Trophoblast cell (in vitro differentiated cells and primary cell): ENCODE measurements around the gene ACAA1.

Source experiments
- DNase-seq, 2 donors: peaks; one replicate each; pipeline ENCODE4 v3.0.0-alpha.2; 2016
- H2AFZ ChIP-seq: 2 replicates; pipeline ENCODE4 v1.6.1; 2013; ENCODE audit warnings: low read length, moderate library complexity, mild to moderate bottlenecking; ENCODE audit not compliant: insufficient read depth, poor library complexity
- H2AK5ac ChIP-seq: 2 replicates; pipeline ENCODE4 v1.6.1; 2013; ENCODE audit warnings: mild to moderate bottlenecking, low read length
- H2BK120ac ChIP-seq: 2 replicates; pipeline ENCODE4 v1.6.1; 2013; ENCODE audit warnings: low read length, mild to moderate bottlenecking, moderate library complexity; ENCODE audit not compliant: insufficient read depth, poor library complexity
- H2BK12ac ChIP-seq: 2 replicates; pipeline ENCODE4 v1.6.1; 2013; ENCODE audit warnings: mild to moderate bottlenecking, low read length, moderate library complexity
- H2BK5ac ChIP-seq: 2 replicates; pipeline ENCODE4 v1.6.1; 2013; ENCODE audit warnings: low read length, low read depth, moderate library complexity, mild to moderate bottlenecking; ENCODE audit not compliant: poor library complexity
- H3K14ac ChIP-seq: 2 replicates; pipeline ENCODE4 v1.6.1; 2013; ENCODE audit warnings: mild to moderate bottlenecking, low read length
- H3K18ac ChIP-seq: 2 replicates; pipeline ENCODE4 v1.6.1; 2013; ENCODE audit warnings: mild to moderate bottlenecking, low read length
- H3K23ac ChIP-seq: 2 replicates; pipeline ENCODE4 v1.6.1; 2013; ENCODE audit warnings: low read length
- H3K27ac ChIP-seq: 2 replicates; pipeline ENCODE4 v1.5.1; 2013; ENCODE audit warnings: low read depth, mild to moderate bottlenecking, inconsistent platforms, low read length, moderate library complexity
- H3K27me3 ChIP-seq: 2 replicates; pipeline ENCODE4 v1.6.1; 2013; ENCODE audit warnings: inconsistent platforms, mild to moderate bottlenecking, low read length, moderate library complexity; ENCODE audit not compliant: insufficient read depth
- H3K36me3 ChIP-seq, 2 experiments: 1 replicate in 1 of 2; 2 replicates in 1 of 2; pipeline ENCODE4 v1.6.1; 2013; ENCODE audit warnings: low read length in 2 of 2, mild to moderate bottlenecking in 2 of 2, moderate library complexity in 1 of 2; ENCODE audit not compliant: insufficient read depth in 2 of 2, control insufficient read depth in 1 of 2
- H3K4ac ChIP-seq: 2 replicates; pipeline ENCODE4 v1.6.1; 2013; ENCODE audit warnings: low read depth, mild to moderate bottlenecking, low read length, moderate library complexity
- H3K4me1 ChIP-seq, 2 experiments: 1 replicate in 1 of 2; 2 replicates in 1 of 2; pipeline ENCODE4 v1.6.1; 2013; ENCODE audit warnings: low read length in 2 of 2, mild to moderate bottlenecking in 2 of 2, moderate library complexity in 1 of 2; ENCODE audit not compliant: insufficient read depth in 2 of 2, control insufficient read depth in 1 of 2
- H3K4me2 ChIP-seq: 2 replicates; pipeline ENCODE4 v1.6.1; 2013; ENCODE audit warnings: inconsistent platforms, mild to moderate bottlenecking, low read length, moderate library complexity
- H3K4me3 ChIP-seq: 2 replicates; pipeline ENCODE4 v1.5.1; 2013; ENCODE audit warnings: mild to moderate bottlenecking, low read depth, low read length, inconsistent platforms
- H3K79me1 ChIP-seq: one replicate; pipeline ENCODE4 v1.6.1; 2013; ENCODE audit warnings: low read length
- H3K79me2 ChIP-seq: 2 replicates; pipeline ENCODE4 v1.6.1; 2013; ENCODE audit warnings: low read length, mild to moderate bottlenecking; ENCODE audit not compliant: control insufficient read depth, insufficient read depth, poor library complexity
- H3K9ac ChIP-seq: 2 replicates; pipeline ENCODE4 v1.6.1; 2013; ENCODE audit warnings: mild to moderate bottlenecking, low read length
- H3K9me3 ChIP-seq: 2 replicates; pipeline ENCODE4 v1.6.1; 2013; ENCODE audit warnings: low read depth, mild to moderate bottlenecking, control low read depth, inconsistent platforms, low read length; ENCODE audit not compliant: insufficient read depth
- H4K12ac ChIP-seq: 2 replicates; pipeline ENCODE4 v1.6.1; 2013; ENCODE audit warnings: low read depth, mild to moderate bottlenecking, low read length, moderate library complexity
- H4K8ac ChIP-seq: 2 replicates; pipeline ENCODE4 v1.6.1; 2013; ENCODE audit warnings: low read depth, mild to moderate bottlenecking, low read length, moderate library complexity
- H4K91ac ChIP-seq: one replicate; pipeline ENCODE4 v1.6.1; 2013; ENCODE audit warnings: low read depth, mild to moderate bottlenecking, low read length, moderate library complexity
- WGBS: extraction: QIAGEN DNeasy Blood & Tissue Kit; methylation state at CpG from one replicate; pipeline ENCODE4 v1.1.7; 2013; ENCODE audit warnings: missing lambda C conversion rate; ENCODE audit not compliant: insufficient read length, insufficient coverage; ENCODE audit errors: extremely low coverage; 5-methylcytosine and 5-hydroxymethylcytosine counted together

The ACAA1 gene

DNA sequence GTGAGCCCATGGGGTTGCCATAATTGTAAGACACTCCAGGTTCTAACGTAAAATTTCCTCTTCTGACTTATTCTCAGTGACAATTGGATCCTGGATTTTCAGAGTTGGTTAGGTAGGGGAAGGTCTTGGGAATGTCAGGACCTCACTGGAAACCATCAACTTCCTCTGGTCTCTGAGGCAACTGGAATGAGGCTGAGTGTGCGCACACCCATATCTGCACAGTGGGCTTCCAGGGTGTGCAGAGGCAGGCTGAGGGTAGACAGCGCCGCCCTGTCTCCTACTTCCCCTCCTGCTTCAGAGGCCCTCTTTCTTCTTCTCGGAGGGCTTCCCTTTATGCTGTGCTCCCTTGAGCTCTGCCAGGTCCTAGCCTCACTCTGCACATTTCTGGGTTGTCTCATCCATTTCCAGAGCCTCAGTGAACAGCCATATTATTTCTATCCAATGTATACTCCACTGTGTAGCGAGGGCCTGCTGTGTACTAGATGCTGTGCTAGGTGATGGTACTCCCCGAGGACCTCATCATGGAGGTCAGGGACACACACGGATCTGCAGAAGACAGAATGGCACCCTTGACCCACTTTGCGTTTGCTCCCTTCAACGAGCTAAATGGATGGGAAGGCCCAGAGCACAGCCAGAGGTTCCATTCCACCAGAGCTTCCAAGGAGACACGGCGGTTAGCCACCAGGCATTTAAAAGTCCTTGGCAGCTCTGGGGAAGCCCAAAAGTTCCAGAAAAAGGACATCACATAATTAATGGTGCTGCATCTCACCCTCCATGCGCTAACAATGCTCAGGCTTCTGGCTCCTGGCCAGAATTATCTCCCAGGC, 18.3 kb downstream of the ACAA1 start:
- WGBS = no CpG with 5 or more reads among the region's 13 CpGs
- DNase-seq = no peak
- H3K18ac ChIP-seq = no peak overlapping the region

DNA sequence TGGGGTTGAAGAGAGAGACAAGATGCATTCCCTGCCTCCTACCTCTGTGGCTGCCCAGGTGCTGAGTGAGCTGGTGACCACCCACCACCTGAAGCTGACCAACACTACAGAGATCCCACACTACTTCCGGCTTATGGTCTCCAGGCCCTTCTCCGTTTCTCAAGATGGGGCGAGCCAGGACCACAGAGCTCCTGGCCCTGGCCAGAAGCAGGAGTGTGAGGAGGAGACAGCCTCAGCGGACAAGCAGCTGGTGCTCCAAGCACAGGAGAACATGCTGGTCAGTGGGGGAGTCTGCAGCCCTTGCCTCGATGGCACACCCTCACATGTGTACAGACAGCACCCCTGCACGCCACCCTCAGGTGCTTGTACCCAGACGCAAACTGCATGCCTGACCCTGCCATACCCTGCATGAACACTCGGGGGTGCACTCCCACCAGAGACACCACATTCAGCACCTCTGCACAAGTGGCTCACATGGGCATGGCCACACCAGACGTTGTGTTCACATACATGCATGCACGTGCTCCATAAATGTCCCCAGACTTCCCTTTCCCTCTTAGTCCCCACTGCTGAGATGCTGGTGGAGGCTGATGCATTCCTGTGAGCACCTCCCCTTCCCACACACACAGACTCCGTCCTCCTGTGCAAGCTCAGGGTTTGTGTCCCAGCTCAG, 19.0 kb downstream of the ACAA1 start:
- Histone ChIP-seq H3K4ac (no peak overlapping the region), H3K27me3 (no peaks in the 10 kb centered on the region), H3K18ac (no peak overlapping the region), H3K36me3 (peaks cover 25 to 29% of the 10 kb centered on the region in 2 experiments), H4K8ac (no peak overlapping the region), H3K4me3 (peak overlapping the region; percentile 13), H3K9me3 (peaks cover 3% of the 10 kb centered on the region), H2AK5ac (no peak overlapping the region), H3K4me2 (no peak overlapping the region), H3K14ac (no peak overlapping the region), H2BK12ac (no peak overlapping the region), H2BK120ac (no peak overlapping the region), H2BK5ac (no peak overlapping the region), H4K91ac (no peak overlapping the region), H4K12ac (no peak overlapping the region), H3K27ac (no peak overlapping the region), H3K4me1 (no peaks in the 10 kb centered on the region), H2AFZ (no peak overlapping the region), H3K79me1 (no peaks in the 10 kb centered on the region), H3K23ac (no peak overlapping the region), H3K9ac (no peak overlapping the region), H3K79me2 (no peaks in the 10 kb centered on the region)
- DNase-seq = peak; percentile 61 to 64
- WGBS = no CpG with 5 or more reads among the region's 11 CpGs

More for the DNA sequence above, 18.3 kb downstream of the ACAA1 start:
- Histone ChIP-seq H3K27ac (no peak overlapping the region), H2BK12ac (no peak overlapping the region), H3K23ac (no peak overlapping the region), H2AFZ (no peak overlapping the region), H3K4me3 (no peak overlapping the region), H3K9me3 (peaks cover 3% of the 10 kb centered on the region), H4K91ac (no peak overlapping the region), H3K27me3 (no peaks in the 10 kb centered on the region), H3K9ac (no peak overlapping the region), H3K4ac (no peak overlapping the region), H3K4me1 (no peaks in the 10 kb centered on the region), H3K4me2 (no peak overlapping the region), H3K36me3 (peaks cover 28 to 33% of the 10 kb centered on the region in 2 experiments), H3K79me1 (no peaks in the 10 kb centered on the region), H2BK120ac (no peak overlapping the region), H3K79me2 (no peaks in the 10 kb centered on the region), H4K8ac (no peak overlapping the region), H2AK5ac (no peak overlapping the region), H4K12ac (no peak overlapping the region), H2BK5ac (no peak overlapping the region), H3K14ac (no peak overlapping the region)

GRCh38 chr3:38117163-38117716, 19.7 kb downstream of the ACAA1 start:
- H3K9me3 ChIP-seq = peaks cover 3% of the 10 kb centered on the region
- no peak overlapping the region for H3K4me3 ChIP-seq
- no peak overlapping the region for H2AK5ac ChIP-seq
- no peak overlapping the region for H3K23ac ChIP-seq
- H3K27me3 ChIP-seq = no peaks in the 10 kb centered on the region
- H3K4me2 ChIP-seq = no peak overlapping the region
- no peak overlapping the region for H3K9ac ChIP-seq
- H3K79me2 ChIP-seq = no peaks in the 10 kb centered on the region
- H2BK120ac ChIP-seq = no peak overlapping the region
- H4K91ac ChIP-seq = no peak overlapping the region
- H3K36me3 ChIP-seq = peaks cover 19 to 22% of the 10 kb centered on the region in 2 experiments
- H3K4ac ChIP-seq = no peak overlapping the region
- H3K27ac ChIP-seq = no peak overlapping the region
- H2BK12ac ChIP-seq = no peak overlapping the region
- H3K79me1 ChIP-seq = no peaks in the 10 kb centered on the region
- H3K14ac ChIP-seq = no peak overlapping the region
- no peak overlapping the region for H4K8ac ChIP-seq
- DNase-seq = no peak
- WGBS = no CpG with 5 or more reads among the region's 10 CpGs
- no peak overlapping the region for H2BK5ac ChIP-seq
- no peak overlapping the region for H2AFZ ChIP-seq
- no peaks in the 10 kb centered on the region for H3K4me1 ChIP-seq
- H3K18ac ChIP-seq = no peak overlapping the region
- H4K12ac ChIP-seq = no peak overlapping the region

DNA sequence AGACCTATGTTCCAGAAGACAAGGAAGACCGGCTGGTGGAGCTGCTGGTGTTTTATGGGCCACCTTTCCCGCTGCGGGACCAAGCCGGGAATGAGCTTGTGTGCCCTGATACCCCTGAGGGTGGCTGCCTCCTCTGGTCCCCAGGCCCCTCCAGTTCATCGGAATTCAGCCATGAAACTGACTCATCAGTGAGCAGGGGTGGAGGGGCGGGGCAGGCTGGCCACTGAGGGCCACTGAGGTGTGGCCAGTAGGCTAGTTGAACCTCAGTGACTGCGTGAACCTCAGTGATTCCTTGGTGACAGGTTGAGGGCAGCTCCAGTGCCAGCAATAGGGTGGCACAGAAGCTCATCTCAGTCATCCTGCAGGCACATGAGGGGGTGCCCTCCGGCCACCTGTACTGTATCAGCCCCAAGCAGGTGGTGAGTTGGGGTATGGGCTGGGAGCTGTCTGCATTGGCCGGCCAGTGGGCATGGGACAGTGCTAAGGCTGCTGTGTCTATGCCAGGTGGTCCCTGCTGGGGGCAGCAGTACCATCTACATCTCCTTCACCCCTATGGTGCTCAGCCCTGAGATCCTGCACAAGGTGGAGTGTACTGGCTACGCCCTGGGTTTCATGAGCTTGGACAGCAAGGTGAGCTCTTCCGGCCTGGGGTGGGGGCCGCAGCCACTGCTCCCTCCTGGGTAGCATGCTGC, 20.3 kb downstream of the ACAA1 start:
- Histone ChIP-seq H3K14ac (no peak overlapping the region), H3K79me1 (no peaks in the 10 kb centered on the region), H2BK5ac (no peak overlapping the region), H3K9me3 (peaks cover 3% of the 10 kb centered on the region), H4K8ac (no peak overlapping the region), H3K9ac (no peak overlapping the region), H4K12ac (no peak overlapping the region), H3K4ac (no peak overlapping the region), H3K23ac (no peak overlapping the region), H2AK5ac (no peak overlapping the region), H3K4me1 (no peaks in the 10 kb centered on the region), H3K36me3 (peaks cover 13 to 16% of the 10 kb centered on the region in 2 experiments), H3K79me2 (no peaks in the 10 kb centered on the region), H2AFZ (no peak overlapping the region), H2BK12ac (no peak overlapping the region), H3K4me2 (no peak overlapping the region), H3K27ac (no peak overlapping the region), H3K27me3 (no peaks in the 10 kb centered on the region), H2BK120ac (no peak overlapping the region), H3K18ac (no peak overlapping the region), H3K4me3 (no peak overlapping the region), H4K91ac (no peak overlapping the region)
- no CpG with 5 or more reads among the region's 12 CpGs for WGBS
- no peak for DNase-seq
